ENCODE results near the gene ZNF701. TPM values are rescaled to one million over a fixed set of nuclear protein-coding genes. Genes with fewer than 3 reads are reported as not detected.
A peak's percentile ranks its signal among the peaks of the same experiment; 100 is the strongest.
"Not testable (repeated sequence)": the region's sequence is repeated elsewhere in the genome, so short reads cannot be mapped to it uniquely, and the experiment has no call there.

The ZNF701 gene
- total RNA-seq, 1 donor from 2014 or later = 23.1 TPM

- DNase-seq (ENCODE audit: low spot score) = no peak
Measured at GRCh38 chr19:52566121-52566520, 4.0 kb upstream of the ZNF701 start.

- no peak for DNase-seq (ENCODE audit: low spot score)
Measured at GRCh38 chr19:52566588-52566987, 3.5 kb upstream of the ZNF701 start.

- DNase-seq (ENCODE audit: low spot score) = no peak
Measured at GRCh38 chr19:52567921-52568320, 2.2 kb upstream of the ZNF701 start.

- DNase-seq (ENCODE audit: low spot score) = peak; percentile 71
Measured at GRCh38 chr19:52569638-52569999, 468 bp upstream of the ZNF701 start.

DNA sequence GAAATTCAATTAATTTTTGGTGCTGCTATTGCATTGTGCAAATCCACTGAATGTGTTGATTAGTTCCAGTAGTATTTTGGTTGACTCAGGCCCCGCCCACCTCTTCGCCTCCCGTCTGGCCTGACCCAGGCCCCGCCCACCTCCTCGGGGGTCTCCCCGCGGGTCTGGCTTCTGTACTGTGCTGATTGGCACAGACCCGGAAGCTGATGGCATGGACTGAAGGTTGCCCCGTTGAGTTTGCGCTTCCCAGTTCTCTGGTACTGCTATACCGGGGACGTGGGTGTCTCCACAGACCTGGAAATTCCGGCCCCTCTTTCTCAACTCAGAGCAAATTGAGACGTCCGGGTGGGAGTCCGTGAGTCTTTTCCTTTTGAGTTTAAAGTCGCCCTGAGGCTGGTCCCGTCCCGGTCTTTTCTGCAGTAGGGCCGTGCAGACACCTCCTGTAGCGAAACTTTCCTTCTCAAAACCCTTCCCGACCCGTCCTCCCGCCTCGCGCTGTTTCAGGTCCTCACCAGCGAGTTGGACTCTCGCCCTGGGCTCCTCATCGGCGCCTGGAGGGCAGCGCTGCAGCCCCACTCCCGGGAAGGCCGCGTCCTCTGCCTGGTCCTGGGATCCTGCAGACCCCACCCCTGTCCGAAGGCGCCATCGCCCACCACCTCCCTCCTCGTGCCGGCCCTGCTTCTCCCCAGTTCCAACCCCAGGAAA, 14.8 kb downstream of the ZNF701 start:
- DNase-seq (ENCODE audit: low spot score) = peak; percentile 22

- DNase-seq (ENCODE audit: low spot score) = no peak
Measured at GRCh38 chr19:52585604-52586003, 15.5 kb downstream of the ZNF701 start.

DNA sequence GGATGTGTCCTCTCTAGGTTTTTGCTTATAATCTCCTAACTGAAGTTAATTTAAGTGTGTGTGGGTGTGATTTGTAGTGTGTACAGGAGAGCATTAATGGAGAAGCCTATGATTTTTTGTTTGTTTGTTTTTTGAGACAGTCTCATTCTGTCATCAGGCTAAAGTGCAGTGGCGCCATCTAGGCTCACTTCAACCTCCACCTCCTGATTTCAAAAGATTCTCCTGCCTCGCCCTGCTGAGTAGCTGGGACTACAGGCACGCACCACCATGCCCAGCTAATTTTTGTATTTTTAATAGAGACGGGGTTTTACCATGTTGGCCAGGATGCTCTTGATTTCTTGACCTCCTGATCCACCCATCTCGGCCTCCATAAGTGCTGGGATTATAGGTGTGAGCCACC, 20.6 kb downstream of the ZNF701 start:
- no peak for DNase-seq (ENCODE audit: low spot score)

- no peak for DNase-seq (ENCODE audit: low spot score)
Measured at GRCh38 chr19:52592301-52592700, 22.2 kb downstream of the ZNF701 start.

GRCh38 chr19:52593441-52593840, 23.4 kb downstream of the ZNF701 start:
- not testable (repeated sequence) for DNase-seq (ENCODE audit: low spot score)

DNA sequence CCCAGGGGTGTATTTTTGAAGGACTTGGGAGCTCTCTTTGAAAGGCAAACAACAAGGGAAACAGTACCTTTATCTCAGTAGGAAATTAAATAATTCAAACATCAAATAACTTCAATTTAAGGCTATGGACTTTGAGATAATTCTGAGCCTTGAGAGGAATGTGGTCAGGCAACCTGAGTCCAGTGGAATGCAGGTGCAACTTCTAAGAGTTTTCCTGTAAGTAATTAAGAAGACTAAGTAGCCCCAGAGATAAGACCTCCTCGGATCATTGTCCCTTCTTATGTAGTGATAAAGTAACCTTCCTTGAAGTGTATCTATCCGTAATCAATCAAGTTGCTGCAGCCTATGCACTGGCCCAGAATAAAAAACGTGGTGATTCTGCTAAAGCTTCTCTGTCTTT, 29.2 kb downstream of the ZNF701 start:
- DNase-seq (ENCODE audit: low spot score) = no peak

- DNase-seq (ENCODE audit: low spot score) = no peak
Measured at GRCh38 chr19:52600639-52601024, 30.5 kb downstream of the ZNF701 start.

- peak; percentile 93 for DNase-seq (ENCODE audit: low spot score)
Measured at GRCh38 chr19:52601025-52601973, 31.2 kb downstream of the ZNF701 start.

DNA sequence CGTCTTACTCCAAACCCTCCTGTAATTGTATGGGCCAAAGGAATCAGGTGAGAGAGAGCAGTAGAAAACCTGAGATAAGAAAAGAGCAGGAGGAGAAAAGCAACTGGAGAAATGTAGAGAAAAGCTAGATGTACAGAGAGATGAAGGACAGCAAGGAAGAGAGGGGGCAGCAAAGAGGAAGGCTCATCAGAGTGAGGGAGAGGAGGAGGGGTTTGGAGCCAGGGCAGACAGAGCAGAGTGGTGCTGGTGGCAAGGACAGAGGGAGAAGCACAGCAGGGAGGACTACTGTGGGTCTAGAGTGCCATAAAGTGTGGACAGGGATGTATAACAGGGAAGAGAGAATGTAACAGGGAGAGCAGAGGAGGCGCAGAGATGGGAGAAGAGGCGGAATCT, 31.9 kb downstream of the ZNF701 start:
- DNase-seq (ENCODE audit: low spot score) = not testable (repeated sequence)

GRCh38 chr19:52602941-52603340, 32.9 kb downstream of the ZNF701 start:
- no peak for DNase-seq (ENCODE audit: low spot score)

GRCh38 chr19:52603558-52604207, 33.6 kb downstream of the ZNF701 start:
- peak; percentile 14 for DNase-seq (ENCODE audit: low spot score)

DNA sequence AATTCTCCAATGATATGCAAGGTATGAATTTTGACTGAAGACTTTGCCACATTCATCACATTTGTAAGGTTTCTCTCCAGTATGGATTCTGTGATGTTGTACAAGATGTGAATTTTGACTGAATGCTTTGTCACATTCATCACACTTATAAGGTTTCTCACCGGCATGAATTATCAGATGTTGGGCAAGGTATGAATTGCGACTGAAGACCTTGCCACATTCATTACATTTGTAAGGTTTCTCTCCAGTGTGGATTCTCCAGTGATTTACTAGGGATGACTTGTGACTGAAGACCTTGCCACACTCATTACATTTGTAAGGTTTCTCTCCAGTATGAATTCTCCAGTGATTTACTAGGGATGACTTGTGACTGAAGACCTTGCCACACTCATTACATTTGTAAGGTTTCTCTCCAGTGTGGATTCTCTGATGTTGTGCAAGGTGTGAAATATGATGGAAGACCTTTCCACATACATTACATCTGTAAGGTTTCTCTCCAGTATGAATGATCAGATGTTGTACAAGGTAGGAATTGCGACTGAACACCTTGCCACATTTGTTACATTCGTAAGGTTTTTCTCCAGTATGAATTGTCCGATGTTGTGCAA, 43.3 kb downstream of the ZNF701 start:
- DNase-seq (ENCODE audit: low spot score) = no peak

DNA sequence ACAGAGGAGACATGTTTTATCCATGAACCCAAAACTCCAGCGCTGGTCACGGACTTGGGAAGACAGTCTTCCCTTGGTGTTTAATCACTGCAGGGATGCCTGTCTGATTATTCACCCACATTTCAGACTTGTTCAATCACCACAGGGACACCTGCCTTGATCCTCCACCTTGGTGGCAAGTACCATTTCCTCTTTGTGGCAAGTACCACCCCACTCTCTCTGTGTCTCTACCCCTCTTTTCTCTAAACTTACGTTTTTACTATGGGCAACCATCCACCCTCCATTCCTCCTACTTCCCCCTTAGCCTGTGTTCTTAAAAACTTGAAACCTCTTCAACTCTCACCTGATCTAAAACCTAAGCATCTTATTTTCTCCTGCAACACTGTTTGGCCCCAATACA, 51.3 kb downstream of the ZNF701 start:
- no peak for DNase-seq (ENCODE audit: low spot score)

- no peak for DNase-seq (ENCODE audit: low spot score)
Measured at GRCh38 chr19:52622261-52622660, 52.2 kb downstream of the ZNF701 start.

- DNase-seq (ENCODE audit: low spot score) = no peak
Measured at GRCh38 chr19:52626915-52627314, 56.8 kb downstream of the ZNF701 start.

GRCh38 chr19:52627441-52627840, 57.4 kb downstream of the ZNF701 start:
- not testable (repeated sequence) for DNase-seq (ENCODE audit: low spot score)

DNA sequence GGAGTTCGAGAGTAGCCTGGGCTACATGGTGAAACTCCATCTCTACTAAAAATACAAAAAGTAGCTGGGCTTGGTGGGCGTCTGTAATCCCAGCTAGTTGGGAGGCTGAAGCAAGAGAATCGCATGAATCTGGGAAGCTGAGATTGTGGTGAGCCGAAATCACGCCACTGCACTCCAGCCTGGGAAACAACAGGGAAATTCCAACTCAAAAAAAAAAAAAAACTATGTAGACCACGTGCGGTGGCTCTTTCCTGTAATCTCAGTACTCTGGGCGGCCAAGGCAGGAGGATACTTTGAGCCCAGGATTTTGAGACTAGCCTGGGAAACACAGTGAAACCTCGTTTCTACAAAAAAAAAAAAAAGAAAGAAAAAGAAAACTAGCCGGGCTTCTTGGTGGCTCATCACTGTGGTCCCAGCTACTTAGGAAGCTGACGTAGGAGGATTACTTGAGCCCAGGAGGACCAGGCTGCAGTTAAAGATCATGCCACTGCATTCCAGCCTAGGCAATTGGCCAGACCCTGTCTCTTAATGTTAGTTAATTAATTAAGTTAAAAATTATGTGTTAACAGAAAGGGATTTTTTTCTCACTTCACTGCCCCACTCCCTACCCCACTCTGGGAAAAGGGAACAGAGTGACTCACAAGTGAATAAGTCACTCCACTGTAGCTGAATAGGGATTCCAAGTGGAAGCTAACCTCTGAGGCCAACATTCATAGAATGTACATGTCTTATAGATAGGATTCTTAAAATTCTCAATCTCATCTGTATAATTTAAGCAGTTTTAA, 65.9 kb downstream of the ZNF701 start:
- DNase-seq (ENCODE audit: low spot score) = no peak
